HepG2 (cell line): ENCODE data around the gene MTIF2. TPM values are rescaled to one million over a fixed set of nuclear protein-coding genes. Genes with fewer than 3 reads are reported as not detected.
A peak's percentile ranks its signal among the peaks of the same experiment; 100 is the strongest.

Experiments
- ATF1 ChIP-seq: IDR thresholded peaks from 2 replicates; pipeline ENCODE4 v1.6.1; 2016; ENCODE audit warnings: mild to moderate bottlenecking, control low read depth
- ATF2 ChIP-seq: sonication (generic); formaldehyde crosslinking; IDR thresholded peaks from 2 replicates; pipeline ENCODE4 v1.4.0; 2020; ENCODE audit warnings: missing genetic modification reagents
- HBP1 ChIP-seq: IDR thresholded peaks from 2 replicates; pipeline ENCODE4 v1.6.1; 2016; ENCODE audit warnings: low read depth, control low read depth
- KAT8 ChIP-seq: IDR thresholded peaks from 2 replicates; pipeline ENCODE4 v1.6.1; 2016; ENCODE audit warnings: missing genetic modification reagents, missing compliant biosample characterization
- KLF11 ChIP-seq: IDR thresholded peaks from 2 replicates; pipeline ENCODE4 v1.6.1; 2016; ENCODE audit warnings: missing compliant biosample characterization
- KLF12 ChIP-seq: sonication (generic); formaldehyde crosslinking; IDR thresholded peaks from 2 replicates; pipeline ENCODE4 v1.4.0; 2020; ENCODE audit warnings: missing genetic modification reagents, borderline replicate concordance
- MLXIP ChIP-seq: sonication (generic); formaldehyde crosslinking; IDR thresholded peaks from 2 replicates; pipeline ENCODE4 v1.9.0; 2021; ENCODE audit warnings: missing genetic modification reagents, borderline replicate concordance
- PATZ1 ChIP-seq: sonication (generic); formaldehyde crosslinking; IDR thresholded peaks from 2 replicates; pipeline ENCODE4 v1.4.0; 2020; ENCODE audit warnings: missing genetic modification reagents
- POGK ChIP-seq: sonication (generic); formaldehyde crosslinking; conservative IDR thresholded peaks from 2 replicates; pipeline ENCODE4 v1.8.0; 2022; ENCODE audit warnings: mild to moderate bottlenecking, moderate library complexity, missing genetic modification reagents
- SRF ChIP-seq: IDR thresholded peaks from 2 replicates; pipeline ENCODE4 v1.6.1; 2011; ENCODE audit warnings: mild to moderate bottlenecking, low read depth, low read length, moderate library complexity
- WIZ ChIP-seq: sonication (generic); formaldehyde crosslinking; IDR thresholded peaks from 2 replicates; pipeline ENCODE4 v1.5.1; 2020; ENCODE audit warnings: mild to moderate bottlenecking, missing genetic modification reagents
- ZBTB20 ChIP-seq: sonication (generic); formaldehyde crosslinking; IDR thresholded peaks from 2 replicates; pipeline ENCODE4 v1.8.1; 2023; ENCODE audit warnings: missing genetic modification reagents, low read depth, mild to moderate bottlenecking, borderline replicate concordance
- ZBTB49 ChIP-seq: sonication (generic); formaldehyde crosslinking; IDR thresholded peaks from 2 replicates; pipeline ENCODE4 v1.4.0; 2020; ENCODE audit warnings: missing genetic modification reagents, borderline replicate concordance
- ZNF20 ChIP-seq: sonication (generic); formaldehyde crosslinking; IDR thresholded peaks from 2 replicates; pipeline ENCODE4 v1.4.0; 2020; ENCODE audit warnings: mild to moderate bottlenecking, moderate library complexity, missing genetic modification reagents
- ZNF251 ChIP-seq: sonication (generic); formaldehyde crosslinking; IDR thresholded peaks from 2 replicates; pipeline ENCODE4 v1.9.0; 2021; ENCODE audit warnings: mild to moderate bottlenecking, missing genetic modification reagents
- ZNF510 ChIP-seq: sonication (generic); formaldehyde crosslinking; IDR thresholded peaks from 2 replicates; pipeline ENCODE4 v1.4.0; 2020; ENCODE audit warnings: low read depth, mild to moderate bottlenecking, missing genetic modification reagents
- polyA plus RNA-seq, 8 experiments: library from polyadenylated mRNA; depleted of rRNA in 3 of 8; stranded (reverse) in 7 of 8; unstranded in 1 of 8; fragments of >200 nt; fragmentation: Illumina TruSeq in 4 of 8; extraction: Trizol in 4 of 8; gene quantifications; 2 replicates each; pipeline versions ENCODE4 v1.2.1 to v1.2.3, GENCODE V29; 2011 to 2016; ENCODE audit warnings: low read depth in 4 of 8, missing spikeins in 1 of 8, mixed read lengths in 1 of 8; ENCODE audit not compliant: insufficient read depth in 1 of 8
- total RNA-seq, 5 experiments: library from RNA; depleted of rRNA; stranded (reverse); fragments of >200 nt; fragmentation: Illumina TruSeq; extraction: Trizol; gene quantifications; 2 replicates each; pipeline ENCODE4 v1.2.3, GENCODE V29; 2016; ENCODE audit warnings: low read depth in 1 of 5

MTIF2 gene
- total and polyA plus RNA-seq, 2 of the 13 experiments (the other 11 are each of a cell fraction or from before 2014, with no cell fraction given), result 32.1 to 92.1 TPM

- peak; percentile 85 for TF ChIP-seq KLF11
- TF ChIP-seq SRF, result peak; percentile 87
- peak; percentile 80; the same call in 1 of the 2 replicates for TF ChIP-seq WIZ (CRISPR knock-in tag)
- TF ChIP-seq ZBTB49 (CRISPR knock-in tag), result peak; percentile 89; the same call in 1 of the 2 replicates
- TF ChIP-seq ATF2 (CRISPR knock-in tag), result peak; percentile 96
- TF ChIP-seq ZNF251 (CRISPR knock-in tag), result no peak; the same call in 1 of the 2 replicates
- peak; percentile 100 for TF ChIP-seq KAT8
- peak; percentile 95 for TF ChIP-seq PATZ1
- no peak for TF ChIP-seq MLXIP (CRISPR knock-in tag)
- 0 out of 2 replicates have a peak, but pooled peaks have one; percentile 64 for TF ChIP-seq ZNF20
- TF ChIP-seq ZNF510 (CRISPR knock-in tag), result no peak; the same call in 1 of the 2 replicates
- peak; percentile 94 for TF ChIP-seq KLF12
- peak; percentile 48; the same call in 1 of the 2 replicates for TF ChIP-seq HBP1 (CRISPR knock-in tag)
- peak; percentile 78 for TF ChIP-seq ATF1 (CRISPR knock-in tag)
- peak; percentile 85 for TF ChIP-seq ZBTB20 (CRISPR knock-in tag)
- peak; percentile 96 for TF ChIP-seq POGK (CRISPR knock-in tag)
These were observed at the start of gene MTIF2 (continued) for GRCh38 chr2:55268907-55269644.
